ENCODE results near the gene BRD9. TPM values are rescaled to one million over a fixed set of nuclear protein-coding genes. Genes with fewer than 3 reads are reported as not detected.
"Not testable (repeated sequence)": the region's sequence is repeated elsewhere in the genome, so short reads cannot be mapped to it uniquely, and the experiment has no call there.

Gene BRD9
- total RNA-seq, 1 experiment from 2014 or later = 68.7 TPM

GRCh38 chr5:885529-885928 lies 7.1 kb downstream of the BRD9 start:
- in situ Hi-C loops (cut with HindIII; ENCODE audit: low sequenced_read_pairs) = no loop called here
- DNase-seq (ENCODE audit: low spot score) = peak; percentile 59

- in situ Hi-C loops (cut with HindIII; ENCODE audit: low sequenced_read_pairs) = no loop called here
- no peak for DNase-seq (ENCODE audit: low spot score)
Measured at GRCh38 chr5:885127-885442, 7.5 kb downstream of the BRD9 start.

GRCh38 chr5:884345-885126 lies 8.1 kb downstream of the BRD9 start:
- in situ Hi-C loops (cut with HindIII; ENCODE audit: low sequenced_read_pairs) = no loop called here

GRCh38 chr5:883475-884181 lies 9.0 kb downstream of the BRD9 start:
- in situ Hi-C loops (cut with HindIII; ENCODE audit: low sequenced_read_pairs) = no loop called here
- peak; percentile 73 for DNase-seq (ENCODE audit: low spot score)

More at GRCh38 chr5:884345-885126, 8.1 kb downstream of the BRD9 start:
- no peak for DNase-seq (ENCODE audit: low spot score)

GRCh38 chr5:882253-883183 lies 10.1 kb downstream of the BRD9 start:
- in situ Hi-C loops (cut with HindIII; ENCODE audit: low sequenced_read_pairs) = no loop called here
- no peak for DNase-seq (ENCODE audit: low spot score)

- in situ Hi-C loops (cut with HindIII; ENCODE audit: low sequenced_read_pairs) = no loop called here
- no peak for DNase-seq (ENCODE audit: low spot score)
Measured at GRCh38 chr5:881551-881935, 11.1 kb downstream of the BRD9 start.

- no peak for DNase-seq (ENCODE audit: low spot score)
- in situ Hi-C loops (cut with HindIII; ENCODE audit: low sequenced_read_pairs) = no loop called here
Measured at GRCh38 chr5:880816-881550, 11.6 kb downstream of the BRD9 start.

- in situ Hi-C loops (cut with HindIII; ENCODE audit: low sequenced_read_pairs) = not testable (repeated sequence)
Measured at GRCh38 chr5:878677-879076, 13.9 kb downstream of the BRD9 start.

GRCh38 chr5:878125-878524 lies 14.5 kb downstream of the BRD9 start:
- no peak for DNase-seq (ENCODE audit: low spot score)
- in situ Hi-C loops (cut with HindIII; ENCODE audit: low sequenced_read_pairs) = no loop called here

More at GRCh38 chr5:878677-879076, 13.9 kb downstream of the BRD9 start:
- DNase-seq (ENCODE audit: low spot score) = not testable (repeated sequence)

GRCh38 chr5:876398-877365 lies 15.9 kb downstream of the BRD9 start:
- in situ Hi-C loops (cut with HindIII; ENCODE audit: low sequenced_read_pairs) = no loop called here
- DNase-seq (ENCODE audit: low spot score) = no peak

- DNase-seq (ENCODE audit: low spot score) = no peak
- in situ Hi-C loops (cut with HindIII; ENCODE audit: low sequenced_read_pairs) = no loop called here
Measured at GRCh38 chr5:875931-876330, 16.7 kb downstream of the BRD9 start.

GRCh38 chr5:873328-873727 lies 19.3 kb downstream of the BRD9 start:
- no peak for DNase-seq (ENCODE audit: low spot score)
- in situ Hi-C loops (cut with HindIII; ENCODE audit: low sequenced_read_pairs) = no loop called here

GRCh38 chr5:872301-872700 lies 20.3 kb downstream of the BRD9 start:
- DNase-seq (ENCODE audit: low spot score) = no peak
- in situ Hi-C loops (cut with HindIII; ENCODE audit: low sequenced_read_pairs) = no loop called here

- in situ Hi-C loops (cut with HindIII; ENCODE audit: low sequenced_read_pairs) = no loop called here
- DNase-seq (ENCODE audit: low spot score) = no peak
Measured at GRCh38 chr5:871596-872298, 20.9 kb downstream of the BRD9 start.

GRCh38 chr5:870956-871355 lies 21.6 kb downstream of the BRD9 start:
- in situ Hi-C loops (cut with HindIII; ENCODE audit: low sequenced_read_pairs) = no loop called here
- no peak for DNase-seq (ENCODE audit: low spot score)

- in situ Hi-C loops (cut with HindIII; ENCODE audit: low sequenced_read_pairs) = no loop called here
- no peak for DNase-seq (ENCODE audit: low spot score)
Measured at GRCh38 chr5:868428-869135, 24.0 kb downstream of the BRD9 start.

- in situ Hi-C loops (cut with HindIII; ENCODE audit: low sequenced_read_pairs) = no loop called here
- peak; percentile 81 for DNase-seq (ENCODE audit: low spot score)
Measured at GRCh38 chr5:867300-867870, 25.2 kb downstream of the BRD9 start.
